Measurements from ENCODE around the gene RNASE8.
"Not testable (repeated sequence)": the region's sequence is repeated elsewhere in the genome, so short reads cannot be mapped to it uniquely, and the experiment has no call there.

Gene RNASE8

GRCh38 chr14:21057803-21058675, at the start of gene RNASE8:
Gene RNASE8, plus strand, starts transcription at chr14:21057822. Its CDS starts 71 bp downstream, at chr14:21057893.
- DNase-seq (ENCODE audit: low read depth), result no peak

GRCh38 chr14:21009721-21010120, 47.9 kb upstream of the RNASE8 start:
- DNase-seq (ENCODE audit: low read depth), result not testable (repeated sequence)

GRCh38 chr14:21011136-21011535, 46.5 kb upstream of the RNASE8 start:
- DNase-seq (ENCODE audit: low read depth), result no peak

- DNase-seq (ENCODE audit: low read depth), result peak; percentile 72
Observed at GRCh38 chr14:21014761-21015190, 42.8 kb upstream of the RNASE8 start.

- DNase-seq (ENCODE audit: low read depth), result no peak
Observed at GRCh38 chr14:21015312-21015711, 42.3 kb upstream of the RNASE8 start.

GRCh38 chr14:21016413-21017190, 41.0 kb upstream of the RNASE8 start:
- DNase-seq (ENCODE audit: low read depth), result no peak

- no peak for DNase-seq (ENCODE audit: low read depth)
Observed at GRCh38 chr14:21017528-21018245, 39.9 kb upstream of the RNASE8 start.

- no peak for DNase-seq (ENCODE audit: low read depth)
Observed at GRCh38 chr14:21018286-21018685, 39.3 kb upstream of the RNASE8 start.

GRCh38 chr14:21018781-21019180, 38.8 kb upstream of the RNASE8 start:
- no peak for DNase-seq (ENCODE audit: low read depth)

- DNase-seq (ENCODE audit: low read depth), result no peak
Observed at GRCh38 chr14:21019366-21019765, 38.3 kb upstream of the RNASE8 start.

- no peak for DNase-seq (ENCODE audit: low read depth)
Observed at GRCh38 chr14:21020977-21021545, 36.6 kb upstream of the RNASE8 start.

- no peak for DNase-seq (ENCODE audit: low read depth)
Observed at GRCh38 chr14:21022686-21023085, 34.9 kb upstream of the RNASE8 start.

GRCh38 chr14:21023174-21023573, 34.4 kb upstream of the RNASE8 start:
- no peak for DNase-seq (ENCODE audit: low read depth)

GRCh38 chr14:21023817-21024584, 33.6 kb upstream of the RNASE8 start:
- no peak for DNase-seq (ENCODE audit: low read depth)

- no peak for DNase-seq (ENCODE audit: low read depth)
Observed at GRCh38 chr14:21024585-21025370, 32.8 kb upstream of the RNASE8 start, which contains the start of gene NDRG2. Gene NDRG2, minus strand, starts transcription at chr14:21025061. Its CDS starts 1,746 bp downstream, at chr14:21023315.

GRCh38 chr14:21025371-21026273, 32.0 kb upstream of the RNASE8 start:
- DNase-seq (ENCODE audit: low read depth), result no peak

GRCh38 chr14:21026274-21026987, 31.2 kb upstream of the RNASE8 start:
- DNase-seq (ENCODE audit: low read depth), result no peak

- DNase-seq (ENCODE audit: low read depth), result no peak
Observed at GRCh38 chr14:21026988-21027315, 30.7 kb upstream of the RNASE8 start.

- no peak for DNase-seq (ENCODE audit: low read depth)
Observed at GRCh38 chr14:21029917-21030316, 27.7 kb upstream of the RNASE8 start, which contains the start of gene TPPP2. Gene TPPP2, plus strand, starts transcription at chr14:21030217. Its CDS starts 365 bp downstream, at chr14:21030582.
